Trophoblast cell (in vitro differentiated cells and primary cell): ENCODE data around the gene FANCI.

Experiments
- DNase-seq, 2 donors: peaks; one replicate each; pipeline ENCODE4 v3.0.0-alpha.2; 2016
- H2AFZ ChIP-seq: 2 replicates; pipeline ENCODE4 v1.6.1; 2013; ENCODE audit warnings: low read length, moderate library complexity, mild to moderate bottlenecking; ENCODE audit not compliant: insufficient read depth, poor library complexity
- H2AK5ac ChIP-seq: 2 replicates; pipeline ENCODE4 v1.6.1; 2013; ENCODE audit warnings: mild to moderate bottlenecking, low read length
- H2BK120ac ChIP-seq: 2 replicates; pipeline ENCODE4 v1.6.1; 2013; ENCODE audit warnings: low read length, mild to moderate bottlenecking, moderate library complexity; ENCODE audit not compliant: insufficient read depth, poor library complexity
- H2BK12ac ChIP-seq: 2 replicates; pipeline ENCODE4 v1.6.1; 2013; ENCODE audit warnings: mild to moderate bottlenecking, low read length, moderate library complexity
- H2BK5ac ChIP-seq: 2 replicates; pipeline ENCODE4 v1.6.1; 2013; ENCODE audit warnings: low read length, low read depth, moderate library complexity, mild to moderate bottlenecking; ENCODE audit not compliant: poor library complexity
- H3K14ac ChIP-seq: 2 replicates; pipeline ENCODE4 v1.6.1; 2013; ENCODE audit warnings: mild to moderate bottlenecking, low read length
- H3K18ac ChIP-seq: 2 replicates; pipeline ENCODE4 v1.6.1; 2013; ENCODE audit warnings: mild to moderate bottlenecking, low read length
- H3K23ac ChIP-seq: 2 replicates; pipeline ENCODE4 v1.6.1; 2013; ENCODE audit warnings: low read length
- H3K27ac ChIP-seq: 2 replicates; pipeline ENCODE4 v1.5.1; 2013; ENCODE audit warnings: low read depth, mild to moderate bottlenecking, inconsistent platforms, low read length, moderate library complexity
- H3K27me3 ChIP-seq: 2 replicates; pipeline ENCODE4 v1.6.1; 2013; ENCODE audit warnings: inconsistent platforms, mild to moderate bottlenecking, low read length, moderate library complexity; ENCODE audit not compliant: insufficient read depth
- H3K36me3 ChIP-seq, 2 experiments: 1 replicate in 1 of 2; 2 replicates in 1 of 2; pipeline ENCODE4 v1.6.1; 2013; ENCODE audit warnings: low read length in 2 of 2, mild to moderate bottlenecking in 2 of 2, moderate library complexity in 1 of 2; ENCODE audit not compliant: insufficient read depth in 2 of 2, control insufficient read depth in 1 of 2
- H3K4ac ChIP-seq: 2 replicates; pipeline ENCODE4 v1.6.1; 2013; ENCODE audit warnings: low read depth, mild to moderate bottlenecking, low read length, moderate library complexity
- H3K4me1 ChIP-seq, 2 experiments: 1 replicate in 1 of 2; 2 replicates in 1 of 2; pipeline ENCODE4 v1.6.1; 2013; ENCODE audit warnings: low read length in 2 of 2, mild to moderate bottlenecking in 2 of 2, moderate library complexity in 1 of 2; ENCODE audit not compliant: insufficient read depth in 2 of 2, control insufficient read depth in 1 of 2
- H3K4me2 ChIP-seq: 2 replicates; pipeline ENCODE4 v1.6.1; 2013; ENCODE audit warnings: inconsistent platforms, mild to moderate bottlenecking, low read length, moderate library complexity
- H3K4me3 ChIP-seq: 2 replicates; pipeline ENCODE4 v1.5.1; 2013; ENCODE audit warnings: mild to moderate bottlenecking, low read depth, low read length, inconsistent platforms
- H3K79me1 ChIP-seq: one replicate; pipeline ENCODE4 v1.6.1; 2013; ENCODE audit warnings: low read length
- H3K79me2 ChIP-seq: 2 replicates; pipeline ENCODE4 v1.6.1; 2013; ENCODE audit warnings: low read length, mild to moderate bottlenecking; ENCODE audit not compliant: control insufficient read depth, insufficient read depth, poor library complexity
- H3K9ac ChIP-seq: 2 replicates; pipeline ENCODE4 v1.6.1; 2013; ENCODE audit warnings: mild to moderate bottlenecking, low read length
- H3K9me3 ChIP-seq: 2 replicates; pipeline ENCODE4 v1.6.1; 2013; ENCODE audit warnings: low read depth, mild to moderate bottlenecking, control low read depth, inconsistent platforms, low read length; ENCODE audit not compliant: insufficient read depth
- H4K12ac ChIP-seq: 2 replicates; pipeline ENCODE4 v1.6.1; 2013; ENCODE audit warnings: low read depth, mild to moderate bottlenecking, low read length, moderate library complexity
- H4K8ac ChIP-seq: 2 replicates; pipeline ENCODE4 v1.6.1; 2013; ENCODE audit warnings: low read depth, mild to moderate bottlenecking, low read length, moderate library complexity
- H4K91ac ChIP-seq: one replicate; pipeline ENCODE4 v1.6.1; 2013; ENCODE audit warnings: low read depth, mild to moderate bottlenecking, low read length, moderate library complexity
- WGBS: extraction: QIAGEN DNeasy Blood & Tissue Kit; methylation state at CpG from one replicate; pipeline ENCODE4 v1.1.7; 2013; ENCODE audit warnings: missing lambda C conversion rate; ENCODE audit not compliant: insufficient read length, insufficient coverage; ENCODE audit errors: extremely low coverage; 5-methylcytosine and 5-hydroxymethylcytosine counted together

The FANCI gene

DNA sequence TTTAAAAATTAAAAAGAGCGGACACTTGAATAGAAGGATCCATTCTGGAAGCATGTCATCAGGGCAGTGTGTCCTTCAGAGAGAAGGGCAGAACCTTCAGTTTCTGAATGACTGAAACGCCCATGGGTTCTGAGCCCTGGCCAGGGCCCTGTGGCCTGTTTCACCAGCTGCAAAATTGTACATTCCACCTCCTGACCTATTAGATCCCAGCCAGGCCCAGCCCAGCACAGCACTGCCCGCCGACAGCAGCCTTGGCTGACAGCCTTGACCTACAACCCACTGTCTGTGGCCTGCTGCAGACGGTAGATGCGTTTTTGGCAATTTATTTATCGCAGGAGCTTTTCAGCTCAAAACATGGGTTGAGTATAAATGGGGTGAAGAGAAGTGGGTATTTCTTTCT is 96.8 kb downstream of the FANCI start:
- no peaks in the 10 kb centered on the region for H3K27me3 ChIP-seq
- no peak overlapping the region for H2AFZ ChIP-seq
- H3K36me3 ChIP-seq = no peaks in the 10 kb centered on the region
- H3K9ac ChIP-seq = no peak overlapping the region
- no peaks in the 10 kb centered on the region for H3K79me1 ChIP-seq
- H3K79me2 ChIP-seq = no peaks in the 10 kb centered on the region
- H3K9me3 ChIP-seq = peaks cover 2% of the 10 kb centered on the region
- no peak overlapping the region for H3K14ac ChIP-seq
- H2AK5ac ChIP-seq = no peak overlapping the region
- no peak overlapping the region for H2BK120ac ChIP-seq
- no peak overlapping the region for H2BK5ac ChIP-seq
- H3K4me2 ChIP-seq = no peak overlapping the region
- H3K4me3 ChIP-seq = no peak overlapping the region
- no peak overlapping the region for H2BK12ac ChIP-seq
- H3K18ac ChIP-seq = no peak overlapping the region
- H3K27ac ChIP-seq = no peak overlapping the region
- H3K4me1 ChIP-seq = peaks cover 0 to 2% of the 10 kb centered on the region in 2 experiments
- H4K8ac ChIP-seq = no peak overlapping the region
- no peak overlapping the region for H4K91ac ChIP-seq
- no peak for DNase-seq
- no peak overlapping the region for H3K23ac ChIP-seq
- H3K4ac ChIP-seq = no peak overlapping the region
- H4K12ac ChIP-seq = no peak overlapping the region
- WGBS = no CpG with 5 or more reads among the region's 7 CpGs

DNA sequence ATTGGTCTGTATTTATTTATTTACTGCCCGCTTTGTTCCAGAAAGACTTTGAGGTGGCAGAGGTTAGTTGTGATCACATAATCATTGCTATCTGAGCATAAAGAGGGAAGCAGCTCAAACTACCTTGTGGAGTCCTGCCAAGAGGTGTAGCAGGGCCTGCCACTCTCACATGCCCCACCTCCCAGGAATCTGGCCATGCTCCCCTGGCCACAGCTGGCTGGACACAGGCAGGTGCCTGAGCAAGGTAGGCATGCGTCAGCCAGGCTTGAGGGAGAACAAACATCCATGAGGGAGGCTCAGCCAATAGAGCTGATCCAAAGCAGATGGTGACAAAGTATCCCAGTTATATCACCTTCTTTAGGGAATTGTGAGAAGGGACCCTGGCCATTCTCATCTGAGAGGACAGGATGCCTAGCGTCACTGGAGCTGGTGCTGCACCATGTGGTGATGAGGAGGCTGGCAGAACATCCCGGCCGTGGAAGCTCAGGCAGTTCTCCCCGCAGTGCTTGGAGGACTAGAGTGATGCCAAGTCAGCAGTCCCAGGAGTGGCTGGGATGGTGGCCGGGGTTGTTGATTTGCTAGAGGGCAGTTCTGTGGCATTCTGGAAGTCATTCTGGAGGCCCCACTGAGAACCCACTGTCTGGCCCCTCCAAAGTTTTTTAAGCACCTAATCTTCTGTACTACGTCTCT is 97.7 kb downstream of the FANCI start:
- no peak overlapping the region for H4K8ac ChIP-seq
- no peaks in the 10 kb centered on the region for H3K79me1 ChIP-seq
- WGBS = no CpG with 5 or more reads among the region's 8 CpGs

DNA sequence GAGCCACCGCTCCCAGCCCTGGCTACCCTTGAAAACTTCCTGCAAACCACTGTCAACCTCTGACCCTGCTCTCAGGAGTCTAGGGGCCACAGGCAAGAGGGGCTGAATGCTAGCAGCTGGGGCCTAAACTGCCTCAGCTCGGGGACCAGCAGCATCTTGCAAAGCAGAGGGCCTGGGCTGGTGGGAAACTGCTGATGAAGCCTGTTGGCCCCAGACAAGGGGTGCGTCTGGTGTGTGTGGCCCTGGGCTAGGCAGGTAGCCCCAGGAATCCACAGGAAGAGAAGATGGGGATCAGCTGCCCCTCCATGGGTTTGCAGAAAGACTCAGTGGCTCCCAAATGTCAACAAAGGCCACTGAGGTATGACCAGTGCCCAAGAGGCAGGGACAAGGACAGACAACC is 99.1 kb downstream of the FANCI start:
- Histone ChIP-seq H3K79me1 (no peaks in the 10 kb centered on the region), H2BK5ac (no peak overlapping the region), H3K4me3 (no peak overlapping the region), H3K36me3 (no peaks in the 10 kb centered on the region), H3K4ac (no peak overlapping the region), H2BK12ac (no peak overlapping the region), H3K9me3 (peaks cover 2% of the 10 kb centered on the region), H3K18ac (no peak overlapping the region), H3K27ac (no peak overlapping the region), H3K9ac (no peak overlapping the region), H3K4me1 (no peaks in the 10 kb centered on the region), H3K14ac (no peak overlapping the region), H3K79me2 (no peaks in the 10 kb centered on the region), H3K4me2 (no peak overlapping the region), H4K91ac (no peak overlapping the region), H4K12ac (no peak overlapping the region), H2AFZ (no peak overlapping the region), H3K27me3 (peaks cover 2% of the 10 kb centered on the region), H2BK120ac (no peak overlapping the region), H4K8ac (no peak overlapping the region), H3K23ac (no peak overlapping the region), H2AK5ac (no peak overlapping the region)
- WGBS = no CpG with 5 or more reads among the region's 3 CpGs
- DNase-seq = no peak

More for the DNA sequence above, 97.7 kb downstream of the FANCI start:
- Histone ChIP-seq H4K12ac (no peak overlapping the region), H3K27ac (no peak overlapping the region), H3K9me3 (peaks cover 2% of the 10 kb centered on the region), H3K4me1 (no peaks in the 10 kb centered on the region), H3K9ac (no peak overlapping the region), H3K23ac (no peak overlapping the region), H3K36me3 (no peaks in the 10 kb centered on the region), H4K91ac (no peak overlapping the region), H3K18ac (no peak overlapping the region), H3K27me3 (no peaks in the 10 kb centered on the region), H2BK120ac (no peak overlapping the region), H2AFZ (no peak overlapping the region), H3K14ac (no peak overlapping the region), H3K4ac (no peak overlapping the region), H2BK5ac (no peak overlapping the region), H3K4me2 (no peak overlapping the region), H2BK12ac (no peak overlapping the region), H3K79me2 (no peaks in the 10 kb centered on the region), H2AK5ac (no peak overlapping the region), H3K4me3 (no peak overlapping the region)
- no peak for DNase-seq

DNA sequence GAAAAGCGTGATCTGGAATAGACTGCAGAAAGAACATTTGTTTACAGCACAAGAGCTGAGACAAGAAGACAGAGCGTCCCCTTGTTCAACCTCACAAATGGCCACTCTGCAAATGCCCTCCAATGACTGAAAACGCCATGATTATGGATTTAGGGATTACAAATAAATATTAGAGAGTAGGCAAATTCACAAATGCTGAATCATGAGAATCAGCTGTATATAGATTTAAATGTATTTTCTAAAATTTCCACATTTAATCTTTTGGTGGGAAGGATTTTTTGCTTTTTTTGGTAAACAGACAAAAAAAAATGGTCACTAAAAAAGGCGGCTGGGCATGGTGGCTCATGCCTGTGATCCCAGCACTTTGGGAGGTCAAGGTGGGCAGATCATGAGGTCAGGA is 101.5 kb downstream of the FANCI start:
- Histone ChIP-seq H3K79me2 (no peaks in the 10 kb centered on the region), H3K4me2 (no peak overlapping the region), H3K4me3 (no peak overlapping the region), H3K27me3 (peaks cover 2% of the 10 kb centered on the region), H3K18ac (no peak overlapping the region), H3K14ac (no peak overlapping the region), H3K9me3 (peaks cover 2% of the 10 kb centered on the region), H2BK12ac (no peak overlapping the region), H4K91ac (no peak overlapping the region), H2BK5ac (no peak overlapping the region), H3K79me1 (no peaks in the 10 kb centered on the region), H3K4ac (no peak overlapping the region), H2AFZ (no peak overlapping the region), H3K27ac (no peak overlapping the region), H3K36me3 (no peaks in the 10 kb centered on the region), H2BK120ac (no peak overlapping the region), H4K8ac (no peak overlapping the region), H3K23ac (no peak overlapping the region), H2AK5ac (no peak overlapping the region), H3K9ac (no peak overlapping the region), H4K12ac (no peak overlapping the region), H3K4me1 (no peaks in the 10 kb centered on the region)
- DNase-seq = no peak
- no CpG with 5 or more reads among the region's 4 CpGs for WGBS
